Spleen (tissue), 7 donors: ENCODE data around the gene VPREB3.

Source experiments
- POLR2A ChIP-seq, 3 donors: fragments of 450-650 bp; IDR thresholded peaks; one replicate each; pipeline ENCODE4 v1.5.1; 2017; ENCODE audit warnings: antibody characterized with exemption in 3 of 3, mild to moderate bottlenecking in 1 of 3
- POLR2AphosphoS5 ChIP-seq, 3 donors: sonication (generic); formaldehyde crosslinking; IDR thresholded peaks; one replicate each; pipeline ENCODE4 v1.5.1; 2017; ENCODE audit warnings: antibody characterized with exemption in 3 of 3
- TF ChIP-seq, protein P1 (sequence below), 11 experiments: fragments of 200-600 bp in 7 of 11; fragments of 450-650 bp in 4 of 11; sonication (generic) in 4 of 11; IDR thresholded peaks in 8 of 11; conservative IDR thresholded peaks in 3 of 11; 1 replicate in 7 of 11; 2 replicates in 4 of 11; pipeline versions ENCODE4 v1.4.0 to v1.8.0; 2016 to 2021; ENCODE audit warnings: antibody characterized with exemption in 11 of 11, inconsistent platforms in 4 of 11, mild to moderate bottlenecking in 1 of 11
- donor health status: DM: no; HTN: no; CAD: no; lungs with moderate emphysema.
- donor health status: DM: no; HTN: no; CAD: no.
- donor health status: DM: no; HTN: no; CAD: no.

DNA sequence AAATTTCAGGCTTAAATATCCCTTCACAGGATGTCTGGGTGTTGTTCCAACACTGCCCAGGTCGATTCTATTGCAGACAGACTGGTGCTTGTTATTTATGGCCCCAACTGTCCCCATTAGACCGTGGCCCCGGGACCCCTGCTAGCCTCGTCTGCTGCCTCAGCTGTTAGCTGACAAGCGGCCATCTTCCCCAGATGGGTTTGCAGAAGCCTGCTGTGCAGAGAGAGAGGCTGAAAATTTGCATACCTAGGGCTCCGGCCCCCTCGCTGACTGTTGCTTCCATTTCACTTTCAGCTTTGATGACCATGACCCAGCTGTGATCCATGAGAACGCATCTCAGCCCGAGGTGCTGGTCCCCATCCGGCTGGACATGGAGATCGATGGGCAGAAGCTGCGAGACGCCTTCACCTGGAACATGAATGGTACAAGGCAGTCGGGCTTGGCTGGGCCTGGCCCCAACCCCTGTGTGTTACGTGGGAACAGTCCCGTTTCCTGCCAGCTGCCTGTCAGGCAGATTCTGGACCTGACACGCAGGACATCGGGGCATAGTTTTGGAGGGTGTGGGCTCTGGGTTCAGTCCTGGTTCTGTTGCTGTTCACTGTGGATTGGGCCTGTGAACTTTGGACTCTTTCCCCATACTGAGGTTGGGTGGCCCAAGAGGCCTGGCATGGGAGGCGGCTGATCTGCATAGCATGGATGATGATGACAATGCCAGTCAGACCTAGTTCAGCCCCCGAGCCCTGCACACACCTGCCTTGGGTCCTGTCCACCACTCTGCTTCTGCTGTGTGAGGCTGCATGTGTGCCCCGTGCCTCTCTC is 49.0 kb upstream of the VPREB3 start:
- TF ChIP-seq, protein P1, sequence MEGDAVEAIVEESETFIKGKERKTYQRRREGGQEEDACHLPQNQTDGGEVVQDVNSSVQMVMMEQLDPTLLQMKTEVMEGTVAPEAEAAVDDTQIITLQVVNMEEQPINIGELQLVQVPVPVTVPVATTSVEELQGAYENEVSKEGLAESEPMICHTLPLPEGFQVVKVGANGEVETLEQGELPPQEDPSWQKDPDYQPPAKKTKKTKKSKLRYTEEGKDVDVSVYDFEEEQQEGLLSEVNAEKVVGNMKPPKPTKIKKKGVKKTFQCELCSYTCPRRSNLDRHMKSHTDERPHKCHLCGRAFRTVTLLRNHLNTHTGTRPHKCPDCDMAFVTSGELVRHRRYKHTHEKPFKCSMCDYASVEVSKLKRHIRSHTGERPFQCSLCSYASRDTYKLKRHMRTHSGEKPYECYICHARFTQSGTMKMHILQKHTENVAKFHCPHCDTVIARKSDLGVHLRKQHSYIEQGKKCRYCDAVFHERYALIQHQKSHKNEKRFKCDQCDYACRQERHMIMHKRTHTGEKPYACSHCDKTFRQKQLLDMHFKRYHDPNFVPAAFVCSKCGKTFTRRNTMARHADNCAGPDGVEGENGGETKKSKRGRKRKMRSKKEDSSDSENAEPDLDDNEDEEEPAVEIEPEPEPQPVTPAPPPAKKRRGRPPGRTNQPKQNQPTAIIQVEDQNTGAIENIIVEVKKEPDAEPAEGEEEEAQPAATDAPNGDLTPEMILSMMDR (IDR thresholded peaks at IDR 0.05 in 8 of 11, conservative IDR thresholded peaks at IDR 0.05 in 3 of 11), result no peak
- TF ChIP-seq POLR2A (IDR thresholded peaks at IDR 0.05) (no peak), POLR2AphosphoS5 (IDR thresholded peaks at IDR 0.05) (peak; percentile 48 to 62 (median 60))
